Measurements from ENCODE around the gene TUBGCP6.

Gene TUBGCP6

GRCh38 chr22:50249341-50250248, 4.8 kb upstream of the TUBGCP6 start:
- no peak overlapping the region for H2AFZ ChIP-seq
- no peak overlapping the region for H3K9ac ChIP-seq
- H3K36me3 ChIP-seq (ENCODE audit: control insufficient read depth, insufficient read depth, low read length): no peaks in the 10 kb centered on the region
- H3K4me1 ChIP-seq: peaks cover 4% of the 10 kb centered on the region
- H3K27me3 ChIP-seq (ENCODE audit: control insufficient read depth, insufficient read depth, low read length): no peaks in the 10 kb centered on the region
- no peaks in the 10 kb centered on the region for H3K79me2 ChIP-seq
- no peaks in the 10 kb centered on the region for H3K9me3 ChIP-seq (ENCODE audit: control insufficient read depth, low read length)
- no peak overlapping the region for H3K4me3 ChIP-seq (ENCODE audit: low read depth, low read length)
- TF ChIP-seq CTCF (IDR thresholded peaks at IDR 0.05): no peak
- H3K27ac ChIP-seq: no peak overlapping the region
- no peak overlapping the region for H3K4me2 ChIP-seq (ENCODE audit: low read length)

- Histone ChIP-seq H3K4me3 (ENCODE audit: low read depth, low read length) (no peak overlapping the region), H3K27me3 (ENCODE audit: control insufficient read depth, insufficient read depth, low read length) (no peaks in the 10 kb centered on the region), H3K36me3 (ENCODE audit: control insufficient read depth, insufficient read depth, low read length) (no peaks in the 10 kb centered on the region), H3K79me2 (peaks cover 6% of the 10 kb centered on the region), H2AFZ (no peak overlapping the region), H3K9ac (no peak overlapping the region), H3K4me1 (peaks cover 6% of the 10 kb centered on the region), H3K27ac (no peak overlapping the region), H3K4me2 (ENCODE audit: low read length) (no peak overlapping the region), H3K9me3 (ENCODE audit: control insufficient read depth, low read length) (no peaks in the 10 kb centered on the region)
- no peak for TF ChIP-seq CTCF (IDR thresholded peaks at IDR 0.05)
Measured at GRCh38 chr22:50248196-50249081, 3.6 kb upstream of the TUBGCP6 start.

- no peak overlapping the region for H3K9ac ChIP-seq
Measured at GRCh38 chr22:50247748-50248147, 2.9 kb upstream of the TUBGCP6 start.

More at GRCh38 chr22:50247748-50248147, 2.9 kb upstream of the TUBGCP6 start:
- Histone ChIP-seq H3K4me2 (ENCODE audit: low read length) (no peak overlapping the region), H3K4me1 (peaks cover 6% of the 10 kb centered on the region), H3K36me3 (ENCODE audit: control insufficient read depth, insufficient read depth, low read length) (no peaks in the 10 kb centered on the region), H3K27ac (no peak overlapping the region), H2AFZ (no peak overlapping the region), H3K27me3 (ENCODE audit: control insufficient read depth, insufficient read depth, low read length) (no peaks in the 10 kb centered on the region), H3K9me3 (ENCODE audit: control insufficient read depth, low read length) (no peaks in the 10 kb centered on the region), H3K4me3 (ENCODE audit: low read depth, low read length) (no peak overlapping the region), H3K79me2 (peaks cover 10% of the 10 kb centered on the region)
- no peak for TF ChIP-seq CTCF (IDR thresholded peaks at IDR 0.05)

All from parathyroid adenoma (tissue), 2 donors.